GM19395 (cell line): Measurements from ENCODE around the gene SLC4A11.
"Not testable (repeated sequence)": the region's sequence is repeated elsewhere in the genome, so short reads cannot be mapped to it uniquely, and the experiment has no call there.

Experiments used
- ATAC-seq: cut with Tn5 transposase; IDR thresholded peaks from one replicate; pipeline ENCODE4 v1.9.1; 2021; ENCODE audit warnings: mild to moderate bottlenecking, moderate library complexity; ENCODE audit not compliant: unreplicated experiment

The SLC4A11 gene

GRCh38 chr20:3204124-3204794 is 34.7 kb downstream of the SLC4A11 start, which contains the start of gene DDRGK1:
Gene DDRGK1, minus strand, starts transcription at chr20:3204682. Its CDS starts 55 bp downstream, at chr20:3204627.
- ATAC-seq: peak; percentile 79

- ATAC-seq: peak; percentile 22
Measured at GRCh38 chr20:3203315-3204123, 35.5 kb downstream of the SLC4A11 start.

- no peak for ATAC-seq
Measured at GRCh38 chr20:3202965-3203314, 36.0 kb downstream of the SLC4A11 start.

GRCh38 chr20:3199976-3200755 is 38.8 kb downstream of the SLC4A11 start:
- no peak for ATAC-seq

- no peak for ATAC-seq
Measured at GRCh38 chr20:3199206-3199605, 39.8 kb downstream of the SLC4A11 start.

- ATAC-seq: no peak
Measured at GRCh38 chr20:3195590-3196237, 43.3 kb downstream of the SLC4A11 start.

- ATAC-seq: no peak
Measured at GRCh38 chr20:3194617-3195280, 44.2 kb downstream of the SLC4A11 start.

- ATAC-seq: no peak
Measured at GRCh38 chr20:3193806-3194616, 45.0 kb downstream of the SLC4A11 start.

- no peak for ATAC-seq
Measured at GRCh38 chr20:3192226-3193015, 46.6 kb downstream of the SLC4A11 start.

GRCh38 chr20:3190681-3191111 is 48.3 kb downstream of the SLC4A11 start:
- ATAC-seq: no peak

GRCh38 chr20:3189561-3190131 is 49.3 kb downstream of the SLC4A11 start:
- ATAC-seq: no peak

GRCh38 chr20:3188823-3189413 is 50.1 kb downstream of the SLC4A11 start:
- no peak for ATAC-seq

- ATAC-seq: not testable (repeated sequence)
Measured at GRCh38 chr20:3187861-3188260, 51.1 kb downstream of the SLC4A11 start.

GRCh38 chr20:3183896-3184612 is 54.9 kb downstream of the SLC4A11 start:
- no peak for ATAC-seq

GRCh38 chr20:3182429-3182828 is 56.6 kb downstream of the SLC4A11 start:
- ATAC-seq: not testable (repeated sequence)

- no peak for ATAC-seq
Measured at GRCh38 chr20:3181270-3181669, 57.7 kb downstream of the SLC4A11 start.

- no peak for ATAC-seq
Measured at GRCh38 chr20:3180319-3180718, 58.7 kb downstream of the SLC4A11 start.
